ENCODE results near the gene PTPRG.

The PTPRG gene

GRCh38 chr3:61936344-61936937, 375.1 kb downstream of the PTPRG start:
- Mint-ChIP-seq H3K4me3 (no peak overlapping the region), H3K36me3 (no peaks in the 10 kb centered on the region), H3K4me1 (no peaks in the 10 kb centered on the region), H3K27ac (no peak overlapping the region), H3K9me3 (peaks cover 3% of the 10 kb centered on the region), H3K27me3 (no peaks in the 10 kb centered on the region)
- ATAC-seq (ENCODE audit: low read depth) (no peak), DNase-seq (ENCODE audit: low spot score in 2 of 2) (peak in 1 of 2 donors; percentile 6)

GRCh38 chr3:61937477-61937876, 376.1 kb downstream of the PTPRG start:
- Mint-ChIP-seq H3K9me3 (peaks cover 3% of the 10 kb centered on the region), H3K4me1 (no peaks in the 10 kb centered on the region), H3K27ac (no peak overlapping the region), H3K4me3 (no peak overlapping the region), H3K27me3 (no peaks in the 10 kb centered on the region), H3K36me3 (no peaks in the 10 kb centered on the region)
- no peak for ATAC-seq (ENCODE audit: low read depth)
- no peak for DNase-seq (ENCODE audit: low spot score in 2 of 2)

- Mint-ChIP-seq H3K36me3 (peaks cover 2% of the 10 kb centered on the region), H3K4me1 (no peaks in the 10 kb centered on the region), H3K27ac (no peak overlapping the region), H3K27me3 (no peaks in the 10 kb centered on the region), H3K9me3 (peaks cover 3% of the 10 kb centered on the region), H3K4me3 (no peak overlapping the region)
- DNase-seq (ENCODE audit: low spot score in 2 of 2) (no peak), ATAC-seq (ENCODE audit: low read depth) (no peak)
Observed at GRCh38 chr3:61938878-61939549, 377.6 kb downstream of the PTPRG start.

GRCh38 chr3:61940236-61940635, 378.9 kb downstream of the PTPRG start:
- ATAC-seq (ENCODE audit: low read depth) (no peak), DNase-seq (ENCODE audit: low spot score in 2 of 2) (no peak)
- Mint-ChIP-seq H3K27me3 (no peaks in the 10 kb centered on the region), H3K4me1 (no peaks in the 10 kb centered on the region), H3K27ac (no peak overlapping the region), H3K4me3 (no peak overlapping the region), H3K9me3 (no peaks in the 10 kb centered on the region), H3K36me3 (peaks cover 2% of the 10 kb centered on the region)

- ATAC-seq (ENCODE audit: low read depth) (no peak), DNase-seq (ENCODE audit: low spot score in 2 of 2) (no peak)
- H3K9me3 Mint-ChIP-seq: no peaks in the 10 kb centered on the region
- no peak overlapping the region for H3K27ac Mint-ChIP-seq
- H3K4me3 Mint-ChIP-seq: no peak overlapping the region
- H3K36me3 Mint-ChIP-seq: peaks cover 2% of the 10 kb centered on the region
- peaks cover 2% of the 10 kb centered on the region for H3K4me1 Mint-ChIP-seq
- H3K27me3 Mint-ChIP-seq: no peaks in the 10 kb centered on the region
Observed at GRCh38 chr3:61943975-61944374, 382.6 kb downstream of the PTPRG start.

- no peak overlapping the region for H3K4me3 Mint-ChIP-seq
- H3K9me3 Mint-ChIP-seq: no peaks in the 10 kb centered on the region
- H3K27ac Mint-ChIP-seq: no peak overlapping the region
- H3K27me3 Mint-ChIP-seq: no peaks in the 10 kb centered on the region
- DNase-seq (ENCODE audit: low spot score in 2 of 2) (no peak), ATAC-seq (ENCODE audit: low read depth) (no peak)
- peaks cover 2% of the 10 kb centered on the region for H3K4me1 Mint-ChIP-seq
- H3K36me3 Mint-ChIP-seq: peaks cover 2% of the 10 kb centered on the region
Observed at GRCh38 chr3:61944726-61945125, 383.4 kb downstream of the PTPRG start.

GRCh38 chr3:61945657-61946056, 384.3 kb downstream of the PTPRG start:
- no peaks in the 10 kb centered on the region for H3K9me3 Mint-ChIP-seq
- H3K4me1 Mint-ChIP-seq: peaks cover 2% of the 10 kb centered on the region
- DNase-seq (ENCODE audit: low spot score in 2 of 2) (no peak), ATAC-seq (ENCODE audit: low read depth) (no peak)
- H3K27me3 Mint-ChIP-seq: no peaks in the 10 kb centered on the region
- no peak overlapping the region for H3K27ac Mint-ChIP-seq
- H3K36me3 Mint-ChIP-seq: peaks cover 2% of the 10 kb centered on the region
- H3K4me3 Mint-ChIP-seq: no peak overlapping the region

GRCh38 chr3:61946570-61947324, 385.4 kb downstream of the PTPRG start:
- no peaks in the 10 kb centered on the region for H3K27me3 Mint-ChIP-seq
- H3K9me3 Mint-ChIP-seq: no peaks in the 10 kb centered on the region
- H3K4me1 Mint-ChIP-seq: peaks cover 2% of the 10 kb centered on the region
- no peak overlapping the region for H3K27ac Mint-ChIP-seq
- H3K36me3 Mint-ChIP-seq: peaks cover 2% of the 10 kb centered on the region
- no peak overlapping the region for H3K4me3 Mint-ChIP-seq
- ATAC-seq (ENCODE audit: low read depth) (no peak), DNase-seq (ENCODE audit: low spot score in 2 of 2) (no peak)

- Mint-ChIP-seq H3K36me3 (peaks cover 2% of the 10 kb centered on the region), H3K4me3 (no peak overlapping the region), H3K27me3 (no peaks in the 10 kb centered on the region), H3K9me3 (no peaks in the 10 kb centered on the region), H3K27ac (no peak overlapping the region), H3K4me1 (peaks cover 2% of the 10 kb centered on the region)
- DNase-seq (ENCODE audit: low spot score in 2 of 2): no peak
- ATAC-seq (ENCODE audit: low read depth): no peak
Observed at GRCh38 chr3:61947456-61947855, 386.1 kb downstream of the PTPRG start.

GRCh38 chr3:61948699-61949305, 387.4 kb downstream of the PTPRG start:
- ATAC-seq (ENCODE audit: low read depth) (no peak), DNase-seq (ENCODE audit: low spot score in 2 of 2) (no peak)
- Mint-ChIP-seq H3K4me3 (no peak overlapping the region), H3K4me1 (peaks cover 2% of the 10 kb centered on the region), H3K9me3 (no peaks in the 10 kb centered on the region), H3K36me3 (no peaks in the 10 kb centered on the region), H3K27me3 (no peaks in the 10 kb centered on the region), H3K27ac (no peak overlapping the region)

- Mint-ChIP-seq H3K9me3 (no peaks in the 10 kb centered on the region), H3K36me3 (no peaks in the 10 kb centered on the region), H3K27me3 (no peaks in the 10 kb centered on the region), H3K4me3 (no peak overlapping the region), H3K4me1 (no peaks in the 10 kb centered on the region), H3K27ac (no peak overlapping the region)
- DNase-seq (ENCODE audit: low spot score in 2 of 2): no peak
- no peak for ATAC-seq (ENCODE audit: low read depth)
Observed at GRCh38 chr3:61954097-61954540, 392.7 kb downstream of the PTPRG start.

- Mint-ChIP-seq H3K27me3 (no peaks in the 10 kb centered on the region), H3K36me3 (no peaks in the 10 kb centered on the region), H3K27ac (no peak overlapping the region), H3K4me1 (no peaks in the 10 kb centered on the region), H3K9me3 (no peaks in the 10 kb centered on the region), H3K4me3 (no peak overlapping the region)
- ATAC-seq (ENCODE audit: low read depth) (no peak), DNase-seq (ENCODE audit: low spot score in 2 of 2) (no peak)
Observed at GRCh38 chr3:61955483-61955882, 394.1 kb downstream of the PTPRG start.

- Mint-ChIP-seq H3K36me3 (no peaks in the 10 kb centered on the region), H3K4me1 (no peaks in the 10 kb centered on the region), H3K27me3 (no peaks in the 10 kb centered on the region), H3K4me3 (no peak overlapping the region), H3K9me3 (no peaks in the 10 kb centered on the region), H3K27ac (no peak overlapping the region)
- DNase-seq (ENCODE audit: low spot score in 2 of 2) (no peak), ATAC-seq (ENCODE audit: low read depth) (no peak)
Observed at GRCh38 chr3:61956236-61956635, 394.9 kb downstream of the PTPRG start.

- Mint-ChIP-seq H3K36me3 (no peaks in the 10 kb centered on the region), H3K27me3 (no peaks in the 10 kb centered on the region), H3K4me3 (no peak overlapping the region), H3K9me3 (no peaks in the 10 kb centered on the region), H3K27ac (no peak overlapping the region), H3K4me1 (no peaks in the 10 kb centered on the region)
- DNase-seq (ENCODE audit: low spot score in 2 of 2): no peak
- ATAC-seq (ENCODE audit: low read depth): no peak
Observed at GRCh38 chr3:61957259-61957658, 395.9 kb downstream of the PTPRG start.
